Stimulated activated CD4-positive, alpha-beta T cell treated with anti-CD3 and anti-CD28 coated beads, Interleukin-4, amount 100 ng/mL, for 48 hours (primary cell): ENCODE data around the gene FTCDNL1.
A peak's percentile ranks its signal among the peaks of the same experiment; 100 is the strongest.

ENCODE experiments used
- DNase-seq, 2 donors: peaks; one replicate each; pipeline ENCODE4 v3.0.0-alpha.2; 2020; ENCODE audit warnings: low read depth in 2 of 2

Gene FTCDNL1

DNA sequence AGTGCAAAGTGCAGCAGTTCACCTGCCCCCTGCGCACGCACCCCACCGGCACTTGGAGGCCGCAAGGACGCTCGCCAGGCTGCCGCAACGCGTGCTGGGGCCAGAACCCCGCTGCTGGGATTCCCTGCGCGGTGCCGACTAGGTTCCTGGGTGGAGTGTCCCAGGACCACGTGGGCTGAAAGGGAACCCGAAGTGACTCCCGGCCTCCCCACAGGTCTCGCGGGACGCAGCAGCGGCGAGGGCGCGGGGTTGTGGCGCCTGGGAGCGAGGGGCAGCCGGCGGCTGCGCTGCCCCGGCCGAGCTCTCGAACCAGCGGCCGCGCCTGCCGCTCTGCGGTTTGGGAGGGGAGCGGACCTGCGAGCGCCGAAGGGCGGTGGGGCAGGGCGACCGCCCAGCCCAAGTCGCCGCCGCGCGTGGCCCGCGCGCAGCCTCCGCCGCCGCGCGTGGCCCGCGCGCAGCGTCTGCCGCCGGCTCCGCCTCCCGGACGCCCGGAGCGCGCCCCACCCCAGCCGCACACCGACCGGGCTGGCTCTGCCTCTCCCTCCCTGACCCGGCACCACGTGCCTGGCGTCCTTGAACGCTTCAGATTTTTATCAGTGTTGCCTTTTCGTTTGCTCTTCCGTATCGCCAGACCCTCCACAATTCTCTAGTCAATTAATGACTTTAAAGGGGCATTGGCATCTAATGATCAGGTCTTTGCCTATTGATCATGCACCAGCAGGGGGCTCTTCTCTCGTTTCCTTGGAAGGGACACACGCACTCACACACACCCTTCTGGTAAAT, at the start of gene FTCDNL1:
Gene FTCDNL1 (minus strand): TSS at position 475 of the 783 bp plus-strand sequence. CDS start 2,230 bp downstream, outside the sequence.
- peak; percentile 55 to 56 for DNase-seq

DNA sequence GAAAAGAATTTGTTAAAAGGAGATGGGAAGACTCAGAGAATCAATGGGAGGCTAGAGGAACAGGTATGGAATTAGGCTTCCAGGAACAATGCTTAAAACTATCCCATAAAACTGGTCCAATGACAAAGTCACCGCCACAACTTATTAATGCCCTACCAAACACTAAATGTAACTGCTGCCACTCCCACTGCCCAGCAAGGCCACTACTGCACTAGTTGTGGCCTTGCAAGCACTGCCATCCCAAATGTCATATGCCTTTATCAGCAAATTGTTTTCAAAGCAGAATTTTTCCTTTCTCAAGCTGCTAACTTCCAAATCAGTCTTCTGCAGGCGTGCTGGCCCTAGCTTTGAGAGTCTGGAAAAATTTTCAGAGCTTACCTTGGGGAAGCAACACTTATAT, 45.6 kb upstream of the FTCDNL1 start:
- no peak for DNase-seq

DNA sequence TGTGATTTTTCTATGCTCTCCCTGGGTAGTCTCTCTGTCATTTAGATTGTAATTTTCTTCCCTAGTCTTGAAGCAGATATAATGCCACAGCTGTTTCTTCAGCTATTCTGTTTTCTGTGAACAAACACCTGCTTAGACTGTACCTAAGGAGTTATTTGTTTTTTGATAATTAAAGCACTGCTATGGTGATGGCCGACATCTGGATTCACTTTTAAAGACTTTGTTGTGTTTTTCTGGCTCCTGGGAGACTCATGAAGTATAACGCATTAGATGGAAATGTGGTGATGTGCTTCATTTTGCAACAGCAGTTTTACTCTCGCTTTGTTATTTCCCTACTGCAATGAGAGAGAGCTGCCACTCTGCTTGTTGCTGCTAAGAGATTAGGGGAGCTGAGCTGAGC, 44.4 kb upstream of the FTCDNL1 start:
- DNase-seq, result no peak

DNA sequence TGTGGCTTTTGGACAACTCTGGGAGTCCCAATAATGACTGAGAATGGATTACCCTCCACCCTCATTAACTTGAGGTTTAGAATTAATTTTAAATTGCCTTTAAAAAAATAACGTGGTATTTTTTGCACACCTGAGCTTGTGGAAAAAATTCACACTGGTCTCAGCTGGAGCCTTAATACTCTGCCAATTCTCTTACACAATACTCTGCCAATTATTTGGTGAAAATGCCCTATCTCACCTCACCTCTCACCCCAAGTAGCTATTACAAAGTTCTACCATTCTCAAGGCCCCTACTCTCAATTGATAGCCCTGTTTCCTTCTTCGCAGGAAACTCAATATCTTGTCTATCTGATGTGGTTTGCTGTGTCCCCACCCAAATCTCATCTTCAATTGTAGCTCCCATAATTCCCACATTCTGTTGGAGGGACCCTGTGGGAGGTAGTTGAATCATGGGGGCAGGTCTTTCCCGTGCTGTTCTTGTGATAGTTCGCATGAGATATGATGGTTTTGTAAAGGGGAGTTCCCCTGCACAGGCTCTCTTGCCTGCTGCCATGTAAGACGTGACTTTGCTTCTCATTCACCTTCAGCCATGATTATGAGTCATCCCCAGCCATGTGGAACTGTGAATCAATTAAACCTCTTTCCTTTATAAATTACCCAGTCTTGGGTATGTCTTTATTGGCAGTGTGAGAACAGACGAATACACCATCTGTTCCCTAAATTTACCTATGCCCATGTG, 32.7 kb upstream of the FTCDNL1 start:
- no peak for DNase-seq

DNA sequence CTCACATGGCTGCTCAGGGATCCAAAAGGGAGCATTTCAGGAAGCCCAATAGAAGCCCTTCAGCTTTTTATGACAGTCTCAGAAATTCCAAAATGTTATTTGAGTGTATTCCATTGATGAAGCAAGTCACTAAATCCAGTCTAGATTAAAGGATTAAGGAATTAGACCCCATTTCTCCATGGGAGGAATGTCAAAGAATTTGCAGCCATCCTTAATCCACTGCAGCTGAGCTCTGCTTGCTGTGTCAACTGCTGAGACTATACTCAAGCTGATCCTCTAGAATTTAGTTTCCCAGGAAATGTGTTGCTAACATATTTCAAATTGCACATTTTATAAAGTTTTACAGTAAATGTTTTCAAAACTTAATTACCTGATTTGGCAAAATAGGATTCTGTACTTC, 31.7 kb upstream of the FTCDNL1 start:
- no peak for DNase-seq

DNA sequence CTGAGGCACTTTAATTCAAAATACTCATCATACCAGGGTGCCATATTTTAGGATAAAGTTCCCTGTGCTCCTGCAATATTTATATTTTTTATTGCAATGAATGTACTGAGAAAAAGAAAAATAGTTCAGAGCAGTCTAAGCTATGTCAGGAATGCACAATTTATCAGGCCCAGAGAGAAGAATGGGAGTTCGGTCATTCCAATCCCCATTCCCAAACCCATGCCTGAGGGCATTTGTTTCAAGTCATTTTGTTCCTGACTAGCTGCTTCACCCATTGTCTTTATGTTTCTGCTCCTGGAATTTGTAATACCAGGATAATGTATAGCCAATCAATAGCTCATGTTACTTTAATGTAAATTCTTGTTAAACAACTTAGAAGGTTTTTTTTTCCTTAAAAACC, 24.4 kb upstream of the FTCDNL1 start:
- DNase-seq, result no peak

DNA sequence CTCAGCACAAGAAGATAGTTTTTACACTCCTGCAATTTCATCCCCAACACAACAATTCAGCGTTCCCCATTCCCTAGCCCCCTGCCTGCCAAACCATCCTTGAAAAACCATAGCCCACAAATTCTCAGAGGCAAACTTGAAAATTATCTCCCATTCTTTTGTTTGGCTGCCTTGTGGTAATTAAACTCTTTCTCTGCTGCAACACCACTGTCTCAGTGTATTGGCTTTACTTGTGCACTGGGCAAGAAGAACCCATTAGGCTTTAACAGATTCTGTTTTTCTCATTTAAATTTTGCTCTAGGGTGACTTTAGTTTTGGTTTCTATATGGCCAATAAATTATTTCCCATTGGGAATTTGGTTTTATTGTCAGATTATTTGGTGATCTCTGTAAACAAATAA, 23.2 kb upstream of the FTCDNL1 start:
- DNase-seq, result no peak

DNA sequence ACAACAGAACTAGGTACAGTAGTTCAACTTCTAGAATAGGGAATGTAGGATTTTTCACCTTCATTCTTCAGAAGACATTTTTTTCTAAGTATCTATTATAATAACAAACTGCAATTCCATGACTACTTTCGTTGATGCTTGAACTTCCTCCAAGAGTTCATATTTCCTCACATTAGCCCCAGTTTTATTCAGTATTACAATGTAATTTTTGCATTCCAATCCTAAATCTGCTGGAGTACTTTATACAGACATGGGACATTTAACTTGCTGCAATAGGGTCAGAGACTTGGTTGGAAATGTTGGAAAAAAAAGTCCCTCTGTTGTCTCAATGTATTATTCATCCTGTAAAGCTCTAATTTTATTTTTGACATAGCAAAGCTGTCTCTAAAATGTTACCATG, 19.6 kb upstream of the FTCDNL1 start:
- no peak for DNase-seq

DNA sequence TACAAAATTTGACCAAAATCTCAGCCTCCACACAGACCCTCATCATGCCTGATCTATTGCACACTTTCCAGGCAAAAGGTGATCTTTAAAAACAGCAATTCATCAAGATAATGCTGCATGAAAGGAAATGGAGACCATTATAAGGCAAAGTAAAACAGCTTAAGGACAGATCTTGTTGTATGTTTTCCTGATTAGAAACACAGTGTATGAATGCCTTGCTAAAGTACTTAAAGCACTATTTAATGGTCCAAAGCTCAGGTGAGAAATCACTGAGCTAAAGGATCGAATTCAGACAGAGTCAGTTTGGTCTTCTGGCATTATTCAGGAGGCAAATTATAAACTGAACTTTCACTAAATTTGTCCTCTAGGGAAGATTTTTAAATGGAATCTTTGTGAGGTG, 18.7 kb upstream of the FTCDNL1 start:
- no peak for DNase-seq

DNA sequence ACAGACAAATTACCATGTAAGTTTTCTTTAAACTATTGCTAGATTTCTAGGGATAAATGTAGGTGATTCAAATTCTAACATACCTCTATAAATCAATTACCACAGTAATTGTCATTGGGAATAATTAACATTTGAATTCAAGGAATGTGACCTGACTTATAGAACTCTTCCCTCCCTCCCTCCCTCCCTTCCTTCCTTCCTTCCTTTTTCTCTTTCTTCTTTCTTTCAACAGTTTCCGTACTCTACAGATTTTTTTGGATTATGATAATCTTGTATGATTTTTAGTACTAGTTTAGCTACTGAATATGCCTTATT, 18.2 kb upstream of the FTCDNL1 start:
- DNase-seq, result no peak

DNA sequence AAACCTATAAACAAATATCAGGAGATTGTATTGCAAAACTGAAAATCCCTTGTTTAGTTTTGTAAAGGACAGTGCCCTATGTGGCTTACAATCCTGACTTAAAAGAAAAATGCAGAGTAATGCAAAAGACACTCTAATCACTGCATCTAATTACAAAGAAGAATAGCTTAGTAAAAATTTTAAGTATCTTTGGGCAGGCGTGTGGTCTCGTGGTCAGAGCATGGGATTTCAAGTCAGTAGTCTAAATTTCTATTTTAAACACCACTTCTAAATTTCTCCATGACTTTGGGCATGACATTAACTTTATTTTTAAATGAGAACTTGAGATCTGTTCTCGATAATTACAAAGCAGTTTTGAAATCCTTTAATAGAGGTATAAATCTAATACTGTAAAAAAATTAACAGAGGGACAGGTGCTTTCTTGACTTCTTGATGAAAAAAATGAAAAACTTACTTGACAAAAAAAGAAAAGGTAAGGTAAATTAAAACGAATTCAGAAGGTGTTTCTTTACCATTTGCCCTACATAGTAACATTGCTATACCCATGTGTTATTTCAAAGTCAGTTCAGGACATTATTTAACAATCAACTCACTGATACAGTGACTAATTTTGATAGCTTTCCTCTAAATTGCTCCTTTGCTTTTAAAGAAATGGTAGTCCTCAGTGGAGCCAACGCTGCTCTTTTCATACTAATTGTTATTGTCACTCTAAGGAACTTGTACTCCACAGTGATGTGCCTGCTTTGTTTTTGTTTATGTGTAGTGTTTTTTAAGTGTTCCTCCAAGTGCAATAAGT, 17.6 kb upstream of the FTCDNL1 start:
- no peak for DNase-seq

DNA sequence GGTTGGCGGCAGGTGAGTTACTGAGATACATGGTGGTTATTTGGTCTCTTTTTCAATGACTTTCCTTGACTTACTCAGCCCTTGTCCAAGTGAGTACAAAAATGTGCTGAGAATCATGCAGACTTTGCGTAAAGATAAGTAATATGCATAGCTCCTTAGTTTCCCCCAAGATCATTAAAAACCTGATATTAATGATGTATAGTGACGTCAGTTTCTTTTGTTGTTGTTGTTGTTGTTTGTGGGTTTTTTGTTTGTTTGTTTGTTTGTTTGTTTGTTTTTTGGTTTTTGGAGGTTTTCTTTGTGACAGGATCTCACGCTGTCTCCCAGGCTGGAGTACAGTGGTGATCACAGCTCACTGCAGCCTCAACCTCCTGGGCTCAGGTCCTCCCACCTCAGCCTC, 14.9 kb upstream of the FTCDNL1 start:
- DNase-seq, result no peak

DNA sequence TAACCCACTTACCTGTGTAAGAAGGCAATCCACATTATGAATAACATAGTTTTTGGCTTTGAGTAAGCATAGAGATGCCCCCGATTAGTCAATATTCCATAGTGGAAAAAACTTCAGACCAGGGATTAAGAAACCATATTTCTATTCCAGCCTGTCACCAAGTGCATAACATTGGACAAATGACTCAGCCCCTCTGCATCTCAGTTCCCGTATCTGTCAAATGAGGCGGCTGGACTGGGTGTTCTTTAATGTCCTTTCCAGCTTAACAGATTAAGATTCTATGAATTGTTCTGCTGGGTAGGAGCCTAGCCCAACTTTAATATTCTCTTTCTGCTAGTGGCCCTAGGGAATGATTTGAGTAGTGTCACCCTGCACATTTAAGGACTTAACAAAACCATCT, 11.8 kb upstream of the FTCDNL1 start:
- DNase-seq, result no peak

DNA sequence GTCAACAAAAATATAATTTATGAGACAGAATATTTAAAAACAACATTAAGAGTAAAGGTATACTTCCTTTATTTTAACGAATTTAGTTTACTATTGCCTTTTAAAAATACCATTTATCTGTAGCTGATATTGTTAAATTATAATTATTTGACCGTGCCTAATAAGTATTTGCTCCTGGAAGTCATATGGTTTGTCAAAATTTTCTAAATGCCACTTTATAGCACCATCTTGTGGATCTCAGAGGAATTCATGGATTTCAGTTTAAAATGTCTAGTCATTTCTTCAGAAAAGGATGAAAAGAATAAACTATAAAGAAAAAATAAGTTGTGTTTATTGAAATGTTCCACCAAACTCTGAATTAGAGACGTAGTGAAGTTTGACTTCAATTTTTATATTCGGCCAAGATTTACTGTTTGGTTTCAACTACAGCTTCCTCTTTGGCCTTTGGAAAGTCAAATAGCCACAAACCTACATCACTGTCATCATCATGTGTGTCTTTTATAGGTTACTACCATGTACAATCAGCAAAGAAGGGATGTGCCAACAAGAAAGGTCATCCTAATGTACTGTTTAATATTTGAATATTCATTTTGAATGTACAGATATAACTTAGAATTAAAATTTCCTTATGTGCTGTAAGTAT, 10.3 kb upstream of the FTCDNL1 start:
- no peak for DNase-seq

DNA sequence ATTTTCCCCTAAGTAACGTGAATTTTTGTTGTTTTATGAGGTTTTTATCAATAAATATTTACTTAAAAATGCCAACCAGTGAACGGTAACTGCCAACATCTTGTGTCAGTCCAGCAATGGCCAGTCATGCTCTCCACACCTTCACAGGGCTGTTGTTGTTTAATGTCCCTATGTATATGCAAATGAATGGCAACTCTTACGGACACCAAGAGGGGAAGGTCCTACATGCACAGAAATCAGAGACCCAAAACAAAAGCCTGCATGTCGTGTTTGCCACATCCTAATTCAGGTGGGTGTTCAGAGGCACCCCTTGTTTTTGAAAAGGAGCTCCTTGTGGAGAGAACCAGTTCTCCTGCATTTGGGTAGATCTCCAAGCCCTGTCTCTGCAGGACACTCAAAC, 4.8 kb upstream of the FTCDNL1 start:
- DNase-seq, result no peak

DNA sequence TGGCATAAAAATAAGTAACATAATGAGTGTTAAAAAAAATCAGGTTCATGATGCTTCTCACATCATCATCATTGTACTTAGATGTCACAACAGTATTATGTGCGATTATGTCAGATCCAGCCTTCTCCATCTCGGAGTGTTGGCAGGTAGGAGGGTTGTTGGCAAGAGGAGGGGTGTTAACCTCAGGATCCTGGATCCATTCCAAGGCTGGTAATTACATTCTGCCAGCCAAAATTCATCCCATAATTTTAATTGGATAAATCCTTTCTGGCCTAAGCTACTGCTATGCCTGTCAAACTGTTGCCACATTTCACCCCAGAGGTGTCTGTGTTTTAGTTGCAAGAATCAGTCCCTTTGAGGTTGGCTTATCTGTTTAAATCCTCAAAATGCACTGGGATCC, 891 bp upstream of the FTCDNL1 start:
- no peak for DNase-seq

DNA sequence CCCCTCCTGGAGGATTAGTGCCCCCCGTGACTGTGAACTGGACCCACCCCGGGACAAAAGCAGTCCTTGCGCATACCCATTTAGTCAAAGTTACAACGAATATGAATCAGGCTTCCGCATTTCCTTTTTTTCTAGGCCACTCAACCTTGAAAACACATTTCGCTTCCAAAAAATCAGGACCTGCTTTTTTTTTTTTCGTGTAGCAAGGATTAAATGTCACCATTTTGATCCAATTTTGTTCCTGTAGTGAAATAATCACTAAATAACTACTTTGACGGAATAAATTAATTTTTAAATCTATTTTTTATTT, 464 bp upstream of the FTCDNL1 start:
- DNase-seq, result no peak

DNA sequence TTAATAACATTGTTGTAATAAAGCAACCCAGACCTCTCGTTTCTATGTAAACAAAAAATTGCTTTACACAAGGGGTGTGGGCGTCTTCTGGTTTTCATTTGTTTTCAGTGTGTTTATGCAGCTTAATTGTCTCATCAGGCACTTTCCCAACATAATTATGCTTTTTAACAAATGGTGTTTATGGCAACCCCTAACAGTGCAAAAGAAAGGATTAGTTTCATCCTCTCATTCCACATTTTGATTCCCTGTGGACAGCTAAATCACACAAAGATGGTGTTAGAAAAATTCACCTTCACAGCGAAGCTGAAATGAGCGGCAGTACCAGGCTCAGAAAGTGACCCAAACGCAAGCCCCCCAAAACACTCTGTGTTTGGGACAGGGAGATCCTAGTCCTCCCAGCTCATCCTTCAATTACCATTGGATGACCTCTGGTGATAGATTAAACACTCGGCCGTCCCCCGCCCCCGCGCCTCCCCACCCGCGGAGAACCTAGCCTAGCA, 724 bp downstream of the FTCDNL1 start:
- no peak for DNase-seq

DNA sequence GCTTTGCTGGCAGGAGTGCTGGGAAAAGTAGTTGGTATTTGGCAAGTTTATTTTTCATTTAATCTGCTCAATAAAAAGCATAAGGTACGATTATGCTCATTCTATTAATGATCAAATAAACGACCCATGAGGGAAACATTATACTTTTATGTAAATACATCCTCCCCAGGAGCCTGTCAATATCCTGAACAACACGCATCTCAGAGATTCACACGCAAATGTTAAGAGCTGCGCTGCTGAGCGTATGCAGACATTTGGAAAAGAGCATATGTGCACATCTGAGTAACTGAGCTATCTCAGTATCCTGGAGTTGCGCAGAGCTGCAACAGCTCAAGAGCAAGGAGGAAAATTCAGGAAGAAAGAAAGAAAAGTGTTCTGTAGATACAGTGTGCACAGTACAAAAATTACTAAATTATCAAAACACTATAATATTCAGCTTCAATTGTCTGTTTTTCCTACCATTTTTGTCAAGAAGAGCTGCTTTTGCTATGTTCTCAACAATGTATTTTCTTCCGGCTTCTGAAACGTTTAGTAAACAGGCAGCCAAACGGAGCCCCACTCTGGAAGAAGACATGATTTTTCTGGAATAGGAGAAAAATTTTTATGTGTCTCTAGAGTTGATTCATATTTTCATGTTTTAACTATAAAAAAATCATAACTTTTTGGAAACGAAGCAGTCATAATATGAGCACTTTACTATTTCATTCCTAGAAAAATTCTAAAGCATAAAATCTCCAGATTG, 2.4 kb downstream of the FTCDNL1 start:
- no peak for DNase-seq

DNA sequence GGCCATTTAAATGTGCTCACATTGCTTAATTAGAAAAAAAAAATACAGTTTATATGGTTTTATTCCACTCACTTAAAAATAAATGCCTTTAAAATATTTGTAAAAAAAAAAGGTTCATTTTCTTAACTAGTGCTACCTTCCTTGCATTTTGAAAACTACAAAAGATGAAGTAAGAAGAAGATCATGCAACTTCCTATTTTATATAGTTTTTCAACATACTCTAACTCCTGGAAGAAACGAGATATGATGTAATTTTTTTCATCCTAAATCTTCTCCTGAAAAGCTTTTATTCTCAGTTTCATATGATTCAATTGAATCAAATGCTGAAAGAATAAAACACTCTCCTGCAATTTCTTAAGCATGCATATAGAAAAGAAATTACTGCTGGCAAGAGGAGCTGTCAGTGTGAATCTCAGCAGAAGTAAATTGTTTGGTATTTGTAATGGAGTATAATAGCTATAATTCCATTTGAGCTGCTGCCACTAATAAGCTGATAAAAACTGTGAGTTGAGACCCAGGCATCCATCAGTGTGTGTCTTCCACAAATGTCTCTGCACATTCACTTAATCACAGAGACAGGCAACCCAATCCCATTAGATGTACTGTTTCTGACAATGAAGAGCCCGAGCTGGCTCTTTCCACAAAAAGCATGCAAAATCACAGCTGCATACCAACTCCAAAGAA, 3.7 kb downstream of the FTCDNL1 start:
- DNase-seq, result no peak
